Hematopoietic multipotent progenitor cell treated with erythropoietin and hydrocortisone succinate and interleukin-3 and kit ligand, for 15 days (in vitro differentiated cells): ENCODE results near the gene DNASE1.
"Not testable (repeated sequence)": the region's sequence is repeated elsewhere in the genome, so short reads cannot be mapped to it uniquely, and the experiment has no call there.

Experiments
- DNase-seq: peaks from one replicate; pipeline ENCODE4 v3.0.0-alpha.2; 2015; ENCODE audit warnings: low spot score

DNASE1 gene

GRCh38 chr16:3641801-3642396 lies 12.6 kb upstream of the DNASE1 start:
- DNase-seq: no peak

- DNase-seq: peak; percentile 8
These were observed 11.9 kb upstream of the DNASE1 start for GRCh38 chr16:3642397-3643094.

GRCh38 chr16:3643095-3643730 lies 11.3 kb upstream of the DNASE1 start:
- no peak for DNase-seq

- no peak for DNase-seq
These were observed 9.4 kb upstream of the DNASE1 start for GRCh38 chr16:3645108-3645503.

GRCh38 chr16:3645504-3646347 lies 8.8 kb upstream of the DNASE1 start:
- DNase-seq: no peak

- DNase-seq: no peak
These were observed 8.1 kb upstream of the DNASE1 start for GRCh38 chr16:3646348-3646920.

- no peak for DNase-seq
These were observed 3.7 kb upstream of the DNASE1 start for GRCh38 chr16:3650631-3651265.

GRCh38 chr16:3651461-3652372 lies 2.8 kb upstream of the DNASE1 start:
- no peak for DNase-seq

GRCh38 chr16:3652373-3653195 lies 1.9 kb upstream of the DNASE1 start:
- DNase-seq: no peak

GRCh38 chr16:3655030-3655395 lies 522 bp downstream of the DNASE1 start:
- no peak for DNase-seq

GRCh38 chr16:3655396-3656159 lies 1.1 kb downstream of the DNASE1 start:
- no peak for DNase-seq

GRCh38 chr16:3656160-3656490 lies 1.6 kb downstream of the DNASE1 start:
- not testable (repeated sequence) for DNase-seq

GRCh38 chr16:3656491-3657468 lies 2.3 kb downstream of the DNASE1 start:
- no peak for DNase-seq

- DNase-seq: no peak
These were observed 4.8 kb downstream of the DNASE1 start for GRCh38 chr16:3659251-3659650.

- no peak for DNase-seq
These were observed 6.8 kb downstream of the DNASE1 start for GRCh38 chr16:3661311-3661710.

- no peak for DNase-seq
These were observed 7.4 kb downstream of the DNASE1 start for GRCh38 chr16:3661922-3662321.

GRCh38 chr16:3662601-3663000 lies 8.1 kb downstream of the DNASE1 start:
- DNase-seq: no peak
